ENCODE data around the gene SESN1. TPM values are rescaled to one million over a fixed set of nuclear protein-coding genes. Genes with fewer than 3 reads are reported as not detected.

SESN1 gene
- total RNA-seq, 1 donor from 2014 or later, result 18.4 TPM

- no peak for FAIRE-seq
- no peaks in the 10 kb centered on the region for H3K27me3 ChIP-seq (ENCODE audit: control insufficient read depth, insufficient read depth, low read length)
- no peak for TF ChIP-seq CTCF (IDR thresholded peaks at IDR 0.05; ENCODE audit: insufficient read depth, low read length, severe bottlenecking)
- H3K4me3 ChIP-seq (ENCODE audit: low read depth, low read length), result no peak overlapping the region
- no peak for DNase-seq (ENCODE audit: low read depth)
- no peaks in the 10 kb centered on the region for H3K36me3 ChIP-seq (ENCODE audit: control insufficient read depth, insufficient read depth, low read length)
Measured at GRCh38 chr6:109048670-109049415, 45.8 kb downstream of the SESN1 start.

- Histone ChIP-seq H3K36me3 (ENCODE audit: control insufficient read depth, insufficient read depth, low read length) (no peaks in the 10 kb centered on the region), H3K4me3 (ENCODE audit: low read depth, low read length) (no peak overlapping the region), H3K27me3 (ENCODE audit: control insufficient read depth, insufficient read depth, low read length) (no peaks in the 10 kb centered on the region)
- FAIRE-seq, result no peak
- TF ChIP-seq CTCF (IDR thresholded peaks at IDR 0.05; ENCODE audit: insufficient read depth, low read length, severe bottlenecking), result no peak
- DNase-seq (ENCODE audit: low read depth), result no peak
Measured at GRCh38 chr6:109048176-109048575, 46.5 kb downstream of the SESN1 start.

- DNase-seq (ENCODE audit: low read depth) (no peak), FAIRE-seq (no peak)
- no peak for TF ChIP-seq CTCF (IDR thresholded peaks at IDR 0.05; ENCODE audit: insufficient read depth, low read length, severe bottlenecking)
- no peaks in the 10 kb centered on the region for H3K36me3 ChIP-seq (ENCODE audit: control insufficient read depth, insufficient read depth, low read length)
- no peak overlapping the region for H3K4me3 ChIP-seq (ENCODE audit: low read depth, low read length)
- H3K27me3 ChIP-seq (ENCODE audit: control insufficient read depth, insufficient read depth, low read length), result no peaks in the 10 kb centered on the region
Measured at GRCh38 chr6:109045493-109045892, 49.2 kb downstream of the SESN1 start.

GRCh38 chr6:109039795-109040194 lies 54.9 kb downstream of the SESN1 start:
- FAIRE-seq (no peak), DNase-seq (ENCODE audit: low read depth) (no peak)
- H3K36me3 ChIP-seq (ENCODE audit: control insufficient read depth, insufficient read depth, low read length), result no peaks in the 10 kb centered on the region
- TF ChIP-seq CTCF (IDR thresholded peaks at IDR 0.05; ENCODE audit: insufficient read depth, low read length, severe bottlenecking), result no peak
- H3K27me3 ChIP-seq (ENCODE audit: control insufficient read depth, insufficient read depth, low read length), result no peaks in the 10 kb centered on the region
- H3K4me3 ChIP-seq (ENCODE audit: low read depth, low read length), result no peak overlapping the region

- no peak for TF ChIP-seq CTCF (IDR thresholded peaks at IDR 0.05; ENCODE audit: insufficient read depth, low read length, severe bottlenecking)
- DNase-seq (ENCODE audit: low read depth) (no peak), FAIRE-seq (no peak)
- Histone ChIP-seq H3K4me3 (ENCODE audit: low read depth, low read length) (no peak overlapping the region), H3K36me3 (ENCODE audit: control insufficient read depth, insufficient read depth, low read length) (no peaks in the 10 kb centered on the region), H3K27me3 (ENCODE audit: control insufficient read depth, insufficient read depth, low read length) (no peaks in the 10 kb centered on the region)
Measured at GRCh38 chr6:109038837-109039398, 55.7 kb downstream of the SESN1 start.

Data from bronchial epithelial cell (primary cell).